ENCODE measurements around the gene MUC21.
A peak's percentile ranks its signal among the peaks of the same experiment; 100 is the strongest.

MUC21 gene

GRCh38 chr6:31033075-31033474 is 49.6 kb downstream of the MUC21 start:
- DNase-seq (ENCODE audit: low read depth) = no peak
- H3K4me3 ChIP-seq (ENCODE audit: control insufficient read depth, low read depth, low read length) = no peak overlapping the region
- no peak for TF ChIP-seq CTCF (conservative IDR thresholded peaks at IDR 0.05; ENCODE audit: control insufficient read depth, insufficient read depth, low read depth, low read length)

DNA sequence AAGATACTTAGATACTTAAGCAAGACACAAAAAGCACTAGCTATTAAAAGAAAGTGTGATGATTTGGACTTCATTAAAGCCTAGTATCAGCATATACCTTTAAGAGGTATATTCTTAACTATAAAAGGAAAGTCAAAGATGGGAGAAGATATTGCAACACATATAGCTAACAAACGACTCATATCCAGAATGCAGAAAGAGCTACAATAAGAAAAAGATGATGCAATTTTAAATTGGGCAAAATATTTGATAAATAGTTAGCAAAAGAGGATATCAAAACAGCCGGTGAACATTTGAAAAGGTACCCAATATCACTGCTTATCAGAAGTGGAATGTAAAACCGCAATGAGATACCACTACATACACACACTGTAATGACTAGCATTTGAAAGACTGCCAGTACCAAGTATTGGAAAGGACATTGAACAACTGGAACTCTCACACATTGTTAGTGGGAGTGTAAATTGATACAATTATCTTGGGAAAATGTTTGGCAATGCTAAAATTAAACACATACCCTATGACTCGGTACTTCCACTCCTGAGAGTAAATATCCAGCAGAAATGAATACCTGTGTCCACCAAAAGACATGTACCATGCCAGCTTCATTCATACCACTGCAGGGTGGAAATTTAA is 52.5 kb downstream of the MUC21 start:
- no peak for TF ChIP-seq CTCF (conservative IDR thresholded peaks at IDR 0.05; ENCODE audit: control insufficient read depth, insufficient read depth, low read depth, low read length)
- H3K4me3 ChIP-seq (ENCODE audit: control insufficient read depth, low read depth, low read length) = no peak overlapping the region
- DNase-seq (ENCODE audit: low read depth) = peak; percentile 5

DNA sequence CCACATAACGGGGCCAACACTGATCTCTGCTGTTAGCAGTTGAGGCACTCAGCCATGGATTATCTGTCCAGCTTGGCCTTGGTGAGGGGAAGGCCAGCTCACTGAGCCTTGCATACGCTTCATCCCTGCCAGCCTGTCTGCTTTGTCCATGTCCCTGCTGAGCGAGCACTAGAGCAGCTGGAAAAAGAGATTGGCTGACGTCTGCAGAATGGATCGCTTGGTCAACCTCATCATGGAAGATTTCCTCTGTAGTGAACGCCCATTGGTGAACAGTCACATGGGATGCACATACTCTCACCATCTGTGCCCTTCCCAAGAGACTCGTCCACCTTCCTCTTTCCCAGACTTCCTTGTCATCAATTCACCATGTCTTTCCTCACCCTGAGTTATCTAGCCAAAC is 53.7 kb downstream of the MUC21 start:
- TF ChIP-seq CTCF (conservative IDR thresholded peaks at IDR 0.05; ENCODE audit: control insufficient read depth, insufficient read depth, low read depth, low read length) = no peak
- peak; percentile 6 for DNase-seq (ENCODE audit: low read depth)
- no peak overlapping the region for H3K4me3 ChIP-seq (ENCODE audit: control insufficient read depth, low read depth, low read length)

DNA sequence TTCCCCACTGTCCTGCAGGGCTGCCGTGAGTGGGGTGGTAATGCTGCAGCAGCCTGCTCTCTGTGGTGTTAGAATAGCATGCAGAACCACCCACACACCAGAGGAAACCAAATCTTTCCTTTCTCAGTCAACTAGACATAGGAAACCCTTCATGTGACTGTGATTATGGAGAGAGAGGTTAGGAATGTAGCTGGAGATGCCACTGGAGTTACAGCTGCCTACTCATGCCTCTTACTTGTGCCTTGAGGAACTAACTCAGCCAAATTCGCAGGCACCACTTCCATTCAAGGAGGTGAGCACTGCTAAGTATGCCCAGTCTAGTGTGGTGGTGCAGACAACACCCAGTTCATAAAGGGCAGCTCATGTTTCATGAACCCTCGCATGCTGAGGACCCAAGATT is 54.2 kb downstream of the MUC21 start:
- TF ChIP-seq CTCF (conservative IDR thresholded peaks at IDR 0.05; ENCODE audit: control insufficient read depth, insufficient read depth, low read depth, low read length) = no peak
- no peak overlapping the region for H3K4me3 ChIP-seq (ENCODE audit: control insufficient read depth, low read depth, low read length)
- DNase-seq (ENCODE audit: low read depth) = peak; percentile 22

DNA sequence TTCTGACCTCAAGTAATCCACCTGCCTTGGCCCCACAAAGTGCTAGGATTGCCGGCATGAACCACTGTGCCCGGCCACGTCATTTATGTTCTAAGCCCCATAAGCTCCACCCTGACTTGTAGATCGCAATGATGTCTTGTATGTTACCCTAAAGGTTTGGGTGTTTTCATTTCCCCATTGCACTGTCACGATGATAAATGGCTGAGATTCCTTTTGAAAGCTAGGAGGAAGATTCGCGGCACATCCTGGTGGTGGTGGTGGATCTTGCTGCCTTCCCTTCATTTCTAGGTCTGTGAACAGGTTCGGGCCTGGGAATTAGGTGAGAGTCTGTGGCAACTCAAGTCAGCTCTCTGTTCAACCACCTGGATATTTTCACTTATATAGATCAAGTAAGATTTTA is 55.0 kb downstream of the MUC21 start:
- H3K4me3 ChIP-seq (ENCODE audit: control insufficient read depth, low read depth, low read length) = no peak overlapping the region
- TF ChIP-seq CTCF (conservative IDR thresholded peaks at IDR 0.05; ENCODE audit: control insufficient read depth, insufficient read depth, low read depth, low read length) = no peak
- DNase-seq (ENCODE audit: low read depth) = no peak
